Liver (tissue), 3 donors: ENCODE data around the gene RELL2.
A peak's percentile ranks its signal among the peaks of the same experiment; 100 is the strongest.

ENCODE experiments used
- ATF3 ChIP-seq: IDR thresholded peaks from 2 replicates; pipeline ENCODE4 v1.6.1; 2016; ENCODE audit warnings: antibody characterized with exemption
- CTCF ChIP-seq: fragments of 150-350 bp; IDR thresholded peaks from 2 replicates; pipeline ENCODE4 v1.5.1; 2017; ENCODE audit warnings: improper control_type of control experiment, low read depth, low read length; ENCODE audit not compliant: missing input control
- GABPA ChIP-seq, 2 donors: IDR thresholded peaks in 1 of 2; conservative IDR thresholded peaks in 1 of 2; 2 replicates each; pipeline ENCODE4 v1.6.1; 2016; ENCODE audit warnings: antibody characterized with exemption in 2 of 2, mild to moderate bottlenecking in 1 of 2, moderate library complexity in 1 of 2
- JUND ChIP-seq, 2 donors: IDR thresholded peaks; 2 replicates each; pipeline ENCODE4 v1.6.1; 2016; ENCODE audit warnings: antibody characterized with exemption in 2 of 2
- MAX ChIP-seq: IDR thresholded peaks from 2 replicates; pipeline ENCODE4 v1.6.1; 2016; ENCODE audit warnings: antibody characterized with exemption
- NR2F2 ChIP-seq: IDR thresholded peaks from 2 replicates; pipeline ENCODE4 v1.6.1; 2016; ENCODE audit warnings: antibody characterized with exemption
- RAD21 ChIP-seq, 2 donors: IDR thresholded peaks; 2 replicates each; pipeline ENCODE4 v1.6.1; 2016; ENCODE audit warnings: antibody characterized with exemption in 2 of 2, mild to moderate bottlenecking in 2 of 2
- REST ChIP-seq: IDR thresholded peaks from 2 replicates; pipeline ENCODE4 v1.6.1; 2016; ENCODE audit warnings: antibody characterized with exemption, mild to moderate bottlenecking
- YY1 ChIP-seq: IDR thresholded peaks from 2 replicates; pipeline ENCODE4 v1.6.1; 2016; ENCODE audit warnings: antibody characterized with exemption, mild to moderate bottlenecking
- ZBTB33 ChIP-seq: IDR thresholded peaks from 2 replicates; pipeline ENCODE4 v1.6.1; 2016; ENCODE audit warnings: antibody characterized with exemption
- donor health status: healthy.
- donor health status: healthy.

GRCh38 chr5:141618030-141618803, 18.6 kb upstream of the RELL2 start:
- peak; percentile 73 for TF ChIP-seq YY1
- TF ChIP-seq MAX, result no peak
- no peak for TF ChIP-seq NR2F2
- TF ChIP-seq REST, result peak; percentile 55
- TF ChIP-seq RAD21 (IDR thresholded peaks at IDR 0.05), result peak in 1 of 2 donors; percentile 43
- TF ChIP-seq GABPA (IDR thresholded peaks at IDR 0.05 in 1 of 2, conservative IDR thresholded peaks at IDR 0.05 in 1 of 2), result no peak
- no peak for TF ChIP-seq CTCF
- TF ChIP-seq ATF3, result no peak
- peak; percentile 20 for TF ChIP-seq ZBTB33
- TF ChIP-seq JUND (IDR thresholded peaks at IDR 0.05), result peak in 1 of 2 donors; percentile 73
